AG20443 (cell line): ENCODE data around the gene PACRGL.
"Not testable (repeated sequence)": the region's sequence is repeated elsewhere in the genome, so short reads cannot be mapped to it uniquely, and the experiment has no call there.

Experiments used
- DNase-seq: peaks from one replicate; pipeline ENCODE4 v3.0.0; 2012; ENCODE audit warnings: low spot score, mixed read lengths

PACRGL gene

DNA sequence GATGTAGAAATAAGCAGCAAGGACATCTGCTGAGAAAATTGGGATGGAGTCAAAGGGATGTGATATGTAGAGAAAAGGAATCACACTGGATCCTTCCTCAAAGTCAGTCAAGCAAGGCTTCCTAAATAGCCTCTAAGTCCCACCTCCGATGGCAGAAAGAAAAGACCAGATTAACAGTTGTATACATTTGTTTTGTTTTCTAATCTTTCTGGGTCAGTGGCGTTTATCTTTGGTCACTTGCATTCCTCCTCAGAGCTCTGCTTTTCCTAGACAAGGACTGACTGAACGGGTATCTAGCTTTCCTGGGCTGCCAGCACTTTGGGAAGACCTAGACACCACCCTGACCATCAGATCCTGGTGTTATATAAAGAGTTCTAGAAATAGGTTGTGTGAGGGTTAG lies 23.2 kb downstream of the PACRGL start:
- DNase-seq = no peak

- no peak for DNase-seq
Measured at GRCh38 chr4:20724915-20725314, 24.7 kb downstream of the PACRGL start.

DNA sequence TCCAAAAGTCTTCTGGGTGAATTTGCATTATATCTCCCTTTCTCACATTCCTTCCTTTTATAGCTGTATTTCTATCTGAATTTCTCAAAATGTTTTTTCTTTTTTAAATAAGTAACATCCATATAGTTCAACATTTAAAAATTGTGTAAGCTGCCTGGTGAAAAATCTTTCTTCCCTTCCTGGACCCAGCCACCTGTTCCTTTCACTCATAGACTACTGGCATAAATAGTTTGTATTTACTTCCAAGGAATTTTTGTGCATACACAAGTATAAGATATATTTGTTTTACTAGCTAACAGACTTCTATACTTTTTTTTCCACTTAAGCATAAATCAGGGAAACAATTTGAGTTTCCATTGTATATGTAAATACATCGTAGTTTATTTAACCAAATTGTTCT lies 35.7 kb downstream of the PACRGL start:
- no peak for DNase-seq

DNA sequence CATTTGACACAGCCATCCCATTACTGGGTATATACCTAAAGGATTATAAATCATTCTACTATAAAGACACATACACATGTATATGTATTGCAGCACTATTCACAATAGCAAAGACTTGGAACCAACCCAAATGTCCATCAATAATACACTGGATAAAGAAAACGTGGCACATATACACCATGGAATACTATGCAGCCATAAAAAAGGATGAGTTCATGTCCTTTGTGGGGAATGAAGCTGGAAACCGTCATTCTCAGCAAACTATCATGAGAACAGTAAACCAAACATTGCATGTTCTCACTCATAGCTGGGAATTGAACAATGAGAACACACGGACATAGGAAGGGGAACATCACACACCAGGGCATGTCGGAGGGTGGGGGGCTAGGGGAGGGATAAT lies 45.7 kb downstream of the PACRGL start:
- DNase-seq = not testable (repeated sequence)

DNA sequence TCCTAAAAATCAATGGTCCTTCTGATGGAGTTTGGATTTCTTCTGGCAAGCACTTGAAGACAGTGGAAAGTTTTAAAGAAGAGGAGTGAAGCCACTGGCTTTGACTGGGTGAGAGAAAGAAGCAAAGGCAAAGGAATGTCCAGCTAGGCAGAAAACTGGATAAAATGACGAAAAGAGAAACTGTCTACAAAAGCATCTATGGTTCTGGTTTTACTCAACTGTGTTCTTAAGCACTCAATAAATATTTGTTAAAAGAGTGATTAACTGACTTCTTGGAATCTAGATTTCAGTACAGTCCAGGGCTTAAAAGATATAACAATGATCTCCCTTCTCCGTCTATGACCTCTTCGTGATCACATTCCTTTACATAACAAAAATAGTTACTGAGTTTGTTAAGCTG lies 52.4 kb downstream of the PACRGL start:
- no peak for DNase-seq

DNA sequence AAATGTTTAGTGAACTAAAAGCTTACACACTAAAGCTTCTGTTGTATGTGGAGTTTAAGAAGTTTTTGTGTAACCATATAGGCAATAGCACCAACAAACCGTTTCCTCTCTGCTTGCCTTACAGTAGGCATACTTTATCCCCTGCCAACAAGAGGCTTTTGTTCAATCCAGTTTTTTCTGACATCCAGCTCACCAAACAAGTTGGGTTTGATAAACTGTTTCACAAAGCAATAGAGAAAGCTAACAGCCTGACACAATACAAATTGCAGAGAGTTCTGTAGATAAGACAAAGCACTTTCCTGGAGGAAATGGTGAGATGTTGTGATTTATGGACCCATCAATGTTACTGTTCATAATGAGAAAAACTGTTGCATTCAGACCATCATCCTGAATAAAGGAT lies 53.8 kb downstream of the PACRGL start:
- DNase-seq = no peak

DNA sequence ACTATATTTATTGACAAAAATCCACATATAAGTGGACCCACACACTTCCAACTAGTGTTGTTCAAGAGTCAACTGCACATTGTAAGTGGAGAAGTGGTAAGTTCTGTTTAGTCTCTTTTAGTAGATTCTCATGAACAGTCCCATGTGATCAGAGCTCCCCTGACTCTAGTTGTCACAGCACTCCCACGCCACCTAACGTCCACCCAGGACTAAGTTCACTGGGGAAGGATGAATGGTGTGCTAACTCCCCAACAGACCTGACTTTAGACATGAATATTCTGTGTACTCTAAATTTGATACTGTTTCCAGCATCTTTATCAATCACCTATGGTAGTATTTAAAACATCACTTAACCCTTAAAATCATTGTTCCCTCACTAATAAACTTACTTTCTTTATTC lies 59.8 kb downstream of the PACRGL start:
- peak; percentile 21 for DNase-seq

GRCh38 chr4:20761382-20761781 lies 61.1 kb downstream of the PACRGL start:
- no peak for DNase-seq

DNA sequence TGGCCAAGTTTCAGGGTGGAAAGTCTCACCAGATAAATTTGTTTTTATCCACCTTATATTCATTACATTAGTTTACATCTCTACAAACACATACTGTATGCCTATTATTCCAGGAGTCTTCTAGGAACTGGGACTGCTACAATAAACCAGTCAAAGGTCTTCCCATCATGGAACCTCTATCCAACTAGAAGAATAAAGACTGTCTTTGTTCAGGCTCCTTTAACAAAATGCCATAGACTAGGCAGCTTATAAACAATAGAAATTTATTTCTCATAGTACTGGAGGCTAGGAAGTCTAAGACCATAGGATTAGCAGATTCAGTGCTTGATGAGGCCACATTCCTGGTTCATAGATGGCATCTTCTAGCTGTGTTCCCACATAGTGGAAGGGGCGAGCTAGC lies 61.6 kb downstream of the PACRGL start:
- no peak for DNase-seq

- no peak for DNase-seq
Measured at GRCh38 chr4:20764366-20764992, 64.2 kb downstream of the PACRGL start.

- DNase-seq = peak; percentile 81
Measured at GRCh38 chr4:20773144-20773997, 73.1 kb downstream of the PACRGL start.

- DNase-seq = no peak
Measured at GRCh38 chr4:20778896-20779295, 78.6 kb downstream of the PACRGL start.

- DNase-seq = not testable (repeated sequence)
Measured at GRCh38 chr4:20783134-20783533, 82.9 kb downstream of the PACRGL start.

- DNase-seq = no peak
Measured at GRCh38 chr4:20787940-20788665, 87.8 kb downstream of the PACRGL start.
